Stimulated activated CD8-positive, alpha-beta memory T cell treated with anti-CD3 and anti-CD28 coated beads, Interleukin-12 subunit alpha, Interleukin-12 subunit beta, amount 100 ng/mL, for 1 hour (primary cell): ENCODE measurements around the gene SVBP.

ENCODE experiments used
- DNase-seq: peaks from one replicate; pipeline ENCODE4 v3.0.0-alpha.2; 2020; ENCODE audit warnings: low read depth

Gene SVBP

DNA sequence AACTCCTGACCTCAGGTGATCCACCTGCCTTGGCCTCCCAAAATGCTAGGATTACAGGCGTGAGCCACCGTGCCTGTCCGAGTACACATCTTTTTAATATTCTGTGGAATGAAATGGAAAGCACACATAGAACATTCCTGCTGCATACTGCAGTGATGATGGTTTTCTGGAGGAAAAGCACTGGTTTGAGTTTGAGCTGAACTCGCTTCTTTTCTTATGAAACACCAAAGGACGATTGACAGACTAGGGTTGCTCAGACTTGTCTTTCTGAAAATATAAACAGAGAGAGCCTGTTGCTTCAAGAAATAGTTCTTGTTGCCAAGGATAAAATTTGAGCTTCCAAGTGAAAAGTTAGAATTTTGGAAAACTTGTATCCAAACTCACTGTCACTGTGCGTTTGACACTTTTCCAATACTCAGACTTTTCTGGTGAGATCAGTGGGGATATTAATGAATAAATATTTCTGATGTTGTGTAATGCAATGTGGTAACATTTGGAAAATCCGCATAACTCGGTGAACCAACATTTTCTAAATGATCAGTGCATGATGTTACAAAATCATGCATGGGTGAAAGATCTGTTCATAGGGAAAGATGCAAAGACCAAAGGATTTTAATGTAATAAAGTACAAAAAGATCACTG is 15.2 kb downstream of the SVBP start:
- DNase-seq, result no peak

DNA sequence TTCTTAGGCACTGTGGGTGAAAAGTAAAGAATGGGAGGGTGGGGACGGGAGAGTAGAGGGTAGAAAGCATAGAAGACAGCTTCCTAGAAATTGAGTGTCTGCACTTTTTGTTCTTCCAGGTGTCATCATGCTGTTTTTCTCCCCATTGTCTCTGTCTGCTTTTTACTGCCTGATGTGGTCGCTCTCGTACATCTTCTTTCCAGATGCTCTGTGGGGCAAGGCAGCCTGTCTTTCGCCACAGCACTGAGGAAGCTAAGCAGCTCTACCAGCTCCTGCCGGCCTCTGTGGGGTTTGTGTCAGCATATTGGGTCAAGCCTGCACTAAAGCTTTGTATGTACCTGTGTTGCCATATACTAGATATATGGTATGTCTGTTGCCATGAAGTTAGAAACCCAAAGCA is 19.2 kb downstream of the SVBP start:
- DNase-seq, result no peak

DNA sequence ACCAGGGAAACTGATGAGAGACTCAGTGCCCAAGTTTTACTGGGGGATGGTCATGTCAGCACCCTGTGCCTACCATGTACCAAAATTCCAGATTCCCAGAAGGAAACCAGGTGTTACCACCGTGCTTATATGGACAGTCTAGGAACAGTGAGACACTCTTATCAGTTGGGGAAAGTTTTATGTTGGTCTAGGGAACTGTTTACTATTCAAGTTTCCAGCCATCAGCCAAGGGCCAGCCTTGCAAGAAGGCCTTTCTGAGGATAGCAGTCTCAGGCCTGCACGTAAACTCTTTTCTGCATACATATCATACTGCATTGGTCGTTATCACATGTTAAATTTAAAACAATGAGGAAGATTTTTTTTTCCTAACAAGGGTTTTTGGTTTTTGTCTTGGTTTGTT is 19.8 kb downstream of the SVBP start:
- no peak for DNase-seq

DNA sequence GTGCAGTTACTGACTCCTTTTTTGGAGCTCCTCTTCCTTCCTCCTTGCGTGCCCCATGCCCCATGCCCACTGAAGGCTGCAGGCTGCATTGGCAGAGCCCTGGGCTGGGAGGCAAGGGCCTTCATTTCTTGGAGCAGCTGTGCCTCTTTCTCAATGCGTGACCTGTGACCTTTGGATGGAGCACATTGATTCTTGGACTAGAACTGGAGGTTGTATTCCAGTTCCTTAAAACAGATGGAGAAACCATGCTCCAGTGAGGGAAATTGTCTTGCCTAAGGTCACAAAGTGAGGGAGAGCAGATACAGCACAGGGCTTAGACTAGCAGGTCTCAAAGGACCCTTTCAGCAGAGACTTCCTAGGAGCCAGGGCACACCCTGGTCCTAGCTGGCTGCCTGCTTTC is 23.4 kb downstream of the SVBP start:
- DNase-seq, result no peak

DNA sequence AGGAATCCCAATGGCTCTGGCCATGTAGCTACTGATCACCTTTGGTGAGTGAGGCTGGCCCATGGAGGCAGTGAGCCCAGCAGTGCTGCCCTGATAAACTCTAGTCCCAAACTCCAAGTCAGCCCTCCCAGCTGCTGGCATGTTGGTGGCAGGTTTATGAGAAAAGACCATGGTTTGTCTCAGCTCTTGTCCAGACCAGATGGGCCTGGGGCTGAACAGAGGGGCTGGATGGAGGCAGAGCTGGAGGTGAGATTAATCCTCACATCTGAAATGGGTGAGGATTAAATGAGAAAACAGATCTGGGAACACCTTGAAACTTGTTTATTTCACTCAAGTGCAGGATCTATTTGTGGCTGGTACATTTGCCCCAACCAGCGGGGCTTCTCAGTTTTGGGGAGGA is 29.2 kb downstream of the SVBP start:
- DNase-seq, result no peak

DNA sequence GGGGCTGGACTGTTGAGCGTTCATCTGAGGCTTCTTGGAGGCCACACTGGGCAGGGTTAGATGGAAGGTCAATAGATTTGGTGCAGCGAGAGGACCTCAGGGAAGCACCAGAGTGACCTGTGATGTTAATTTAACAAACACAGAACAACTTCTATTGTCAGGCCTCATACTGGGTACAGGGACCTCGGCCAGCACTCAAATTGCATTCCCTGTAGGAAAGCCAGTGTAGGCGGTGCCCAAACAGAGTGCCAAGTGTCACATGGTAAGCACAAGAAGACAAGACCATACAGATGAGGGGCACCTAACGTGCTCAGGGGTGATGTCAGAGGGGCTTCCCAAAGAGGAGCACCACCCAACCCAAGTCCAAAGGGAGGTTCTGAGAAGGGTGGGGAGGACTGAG is 31.1 kb downstream of the SVBP start:
- DNase-seq, result no peak

DNA sequence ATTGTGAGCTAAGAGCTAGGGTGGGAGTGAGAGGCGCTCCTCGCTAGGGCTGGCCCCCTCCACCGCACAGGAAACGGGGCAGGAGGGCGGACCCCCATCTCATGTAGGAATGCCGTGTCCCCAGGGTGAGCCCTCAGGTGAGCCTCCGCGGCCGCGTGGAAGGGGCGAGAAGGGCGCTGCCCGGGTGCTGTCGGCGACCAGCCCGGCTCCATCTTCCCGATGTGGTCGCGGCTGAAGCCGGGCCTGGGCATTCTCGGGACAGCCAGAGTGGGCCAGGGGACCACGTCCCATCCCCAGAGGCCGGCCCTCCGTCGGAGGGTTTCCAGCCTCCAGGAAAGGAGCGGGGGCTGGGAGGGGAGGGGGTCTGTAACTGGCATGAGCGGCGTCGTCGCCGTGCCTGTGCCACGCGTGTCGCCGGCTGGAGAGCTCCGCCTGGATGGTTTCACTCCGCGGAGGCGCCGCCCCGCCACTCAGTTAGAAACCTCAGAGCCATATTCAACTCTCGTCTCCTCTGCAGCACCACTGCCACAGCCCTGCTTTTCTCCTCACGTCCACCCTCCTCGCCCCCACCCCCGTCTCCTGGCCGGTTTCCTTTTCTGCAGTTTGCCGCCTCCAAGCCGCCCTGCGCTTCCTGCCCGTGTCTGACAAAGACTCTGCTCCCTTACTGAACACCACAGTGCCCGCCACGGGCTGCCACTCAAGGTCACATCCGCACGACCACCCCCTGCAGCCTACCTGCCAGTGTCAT is 32.1 kb downstream of the SVBP start, which contains the start of gene TMEM269:
TSS of gene TMEM269 (plus strand) at position 46 of the 748 bp plus-strand sequence. CDS start 4,903 bp downstream, outside the sequence.
- peak; percentile 6 for DNase-seq

DNA sequence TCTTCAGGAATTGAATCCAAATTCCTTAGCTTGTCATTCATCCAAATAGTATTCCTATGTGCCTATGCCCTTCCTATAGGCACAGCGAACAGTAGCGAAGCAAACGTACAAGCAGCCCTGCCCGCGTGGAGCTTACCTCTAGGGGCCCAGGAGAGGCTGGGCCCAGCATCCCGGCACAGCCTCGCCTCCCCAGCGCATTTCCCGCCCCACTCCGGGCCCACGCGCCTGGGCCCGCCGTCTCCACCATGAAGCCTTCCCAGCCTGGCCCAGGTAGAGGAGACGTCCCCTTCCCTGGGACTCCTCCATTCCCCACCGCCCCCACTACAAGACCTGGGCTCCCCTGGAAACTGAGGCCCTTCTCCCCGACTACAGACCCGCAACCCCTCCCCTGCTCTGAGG is 32.7 kb downstream of the SVBP start:
- no peak for DNase-seq

DNA sequence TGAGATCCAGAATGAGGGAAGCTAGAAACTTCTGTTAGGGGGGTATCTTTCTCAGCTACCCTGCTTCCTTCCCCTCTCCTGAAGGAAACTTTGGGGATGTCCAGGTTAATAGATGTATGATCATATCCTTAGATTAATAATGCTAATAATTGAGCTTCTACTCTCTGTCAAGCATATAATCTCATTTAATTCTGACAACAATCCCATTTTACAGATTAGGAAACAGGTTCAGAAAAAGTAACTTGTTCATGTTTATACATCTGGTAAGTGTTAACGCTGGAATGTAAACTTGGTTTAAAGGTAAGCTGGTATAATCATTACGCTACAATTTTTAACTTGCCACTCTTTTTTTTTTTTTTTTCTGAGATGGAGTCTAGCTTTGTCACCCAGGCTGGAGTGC is 34.1 kb downstream of the SVBP start:
- no peak for DNase-seq

DNA sequence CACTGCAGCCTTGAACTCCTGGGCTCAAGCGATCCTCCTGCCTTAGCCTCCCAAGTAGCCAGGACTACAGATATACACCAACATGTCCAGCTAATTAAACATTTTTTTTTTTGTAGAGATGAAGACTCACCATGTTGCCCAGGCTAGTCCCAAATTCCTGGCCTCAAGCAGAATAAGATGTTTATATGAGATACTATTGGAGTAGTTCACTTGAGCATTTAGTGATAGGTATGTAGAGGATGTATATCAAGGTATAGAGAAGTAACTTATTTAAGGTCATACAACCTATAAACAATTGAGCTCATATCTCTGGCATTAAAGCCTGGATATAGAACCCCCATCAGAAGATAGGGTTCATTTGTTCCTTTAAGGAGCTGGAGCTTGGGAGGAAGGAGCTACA is 37.0 kb downstream of the SVBP start:
- no peak for DNase-seq

DNA sequence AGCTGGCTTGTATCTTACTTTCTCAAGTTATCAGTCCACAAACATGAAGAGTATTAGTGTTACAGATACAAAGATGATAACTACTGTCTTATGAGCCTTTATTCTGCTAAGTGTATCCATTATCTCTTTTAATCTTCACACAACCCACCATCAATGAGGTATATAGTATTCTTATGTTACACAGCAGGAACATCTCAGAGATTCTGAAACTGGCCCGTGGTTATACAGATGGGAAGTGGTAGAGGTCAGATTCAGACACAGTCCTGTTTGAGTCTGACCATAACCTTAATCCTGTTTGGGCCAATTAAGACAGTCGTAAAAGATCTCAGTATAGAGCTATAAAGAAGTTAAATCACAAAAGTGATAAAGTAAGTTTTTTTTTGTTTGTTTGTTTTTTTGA is 37.5 kb downstream of the SVBP start:
- DNase-seq, result no peak

DNA sequence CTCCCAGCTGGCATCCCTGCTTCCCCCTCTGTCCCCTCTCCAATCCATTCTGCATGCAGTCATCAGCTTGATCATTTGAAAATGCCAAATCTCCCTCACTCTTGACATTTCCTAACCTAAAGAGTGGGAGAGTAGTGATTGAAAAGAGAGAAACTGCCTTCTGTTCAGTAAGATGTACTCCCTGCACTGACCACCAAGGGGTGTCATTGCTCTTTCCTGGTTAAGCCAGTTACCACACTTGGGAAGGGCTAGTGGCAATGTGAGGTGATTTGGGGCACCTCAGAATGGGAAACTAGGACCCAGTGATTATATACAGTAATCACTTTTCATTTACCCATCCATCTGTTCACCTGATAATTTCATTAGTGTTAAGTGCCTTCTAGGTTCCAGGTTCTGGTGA is 39.3 kb downstream of the SVBP start:
- no peak for DNase-seq

DNA sequence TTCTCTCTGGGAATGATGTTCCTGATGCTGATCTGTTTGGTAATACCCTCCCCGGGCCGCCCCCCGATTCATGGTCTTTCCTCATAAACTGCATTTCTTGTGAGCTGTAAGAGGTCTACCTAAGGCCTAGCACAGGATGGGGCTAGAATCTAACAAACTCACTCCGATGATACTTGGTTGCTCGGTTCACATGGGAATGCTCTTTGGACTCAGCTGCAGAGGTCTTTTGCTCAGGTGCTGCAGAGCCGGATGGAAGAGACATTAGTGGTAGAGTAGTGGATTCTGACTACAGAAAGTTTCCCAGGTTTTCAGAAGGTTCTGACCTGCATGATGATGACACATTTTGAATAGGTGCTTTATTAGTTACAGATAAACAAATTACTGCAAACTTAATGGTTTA is 40.7 kb downstream of the SVBP start:
- no peak for DNase-seq

DNA sequence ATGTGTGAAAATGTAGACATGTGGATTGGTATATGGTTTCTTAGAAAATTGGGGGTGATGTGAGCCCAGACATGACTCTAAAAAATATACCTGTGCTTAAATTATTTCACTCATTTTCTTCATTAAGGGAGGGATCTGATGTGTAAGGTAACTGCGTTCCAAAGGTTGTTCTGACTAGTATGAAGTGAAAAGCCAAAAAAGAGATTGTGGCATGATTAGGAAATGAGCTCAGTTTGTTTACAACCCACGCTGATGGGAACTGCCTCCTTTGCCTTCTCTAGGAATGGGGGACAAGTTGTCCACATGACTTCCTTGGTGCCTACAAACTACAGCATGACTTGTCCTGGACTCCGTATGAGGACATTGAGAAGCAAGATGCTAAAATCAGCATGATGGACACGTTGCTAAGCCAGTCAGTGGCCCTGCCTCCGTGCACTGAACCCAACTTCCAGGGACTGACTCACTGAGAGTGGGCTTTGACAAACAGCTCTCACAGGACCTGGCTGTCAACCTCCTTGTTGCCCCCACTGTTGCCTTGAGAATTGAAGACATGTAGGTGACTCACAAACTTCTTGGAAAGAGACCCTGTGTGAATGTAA is 42.2 kb downstream of the SVBP start:
- no peak for DNase-seq

DNA sequence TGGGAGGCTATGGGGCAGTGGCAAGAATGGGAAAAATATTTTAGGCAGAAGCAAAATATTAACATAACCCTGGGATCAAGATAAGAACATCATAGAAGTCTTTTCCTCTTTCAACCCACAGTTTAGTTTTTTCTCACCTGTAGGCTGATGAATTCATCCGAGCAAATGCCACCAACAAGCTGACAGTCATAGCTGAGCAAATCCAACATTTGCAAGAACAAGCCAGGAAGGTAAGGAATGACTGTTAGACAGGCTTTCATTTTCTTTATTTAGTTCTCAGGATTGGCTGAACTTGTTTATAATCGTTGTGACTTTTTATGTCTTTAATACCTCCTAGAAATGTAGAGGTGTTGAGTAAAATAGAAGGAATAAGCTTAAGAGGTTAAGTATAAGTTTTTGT is 43.8 kb downstream of the SVBP start:
- DNase-seq, result no peak

DNA sequence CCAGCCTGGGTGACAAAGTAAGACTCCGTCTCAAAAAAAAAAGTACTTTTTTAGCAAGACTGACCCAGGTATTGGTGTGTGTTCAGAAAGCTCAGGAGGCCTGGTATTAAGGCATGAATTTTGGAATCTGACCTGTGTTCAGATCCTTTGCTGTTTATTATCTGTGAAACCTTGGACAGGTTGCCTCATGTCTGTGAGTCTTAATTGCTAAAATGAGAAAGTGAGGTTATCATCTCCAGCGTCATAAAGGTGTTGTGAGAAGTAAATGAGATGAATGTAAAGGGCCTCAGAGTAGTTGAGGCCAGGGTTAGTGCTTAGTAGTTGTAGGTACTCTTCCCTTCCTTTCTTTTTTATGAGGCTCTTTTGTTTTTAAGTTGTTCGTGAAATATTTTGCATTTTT is 47.4 kb downstream of the SVBP start:
- no peak for DNase-seq

DNA sequence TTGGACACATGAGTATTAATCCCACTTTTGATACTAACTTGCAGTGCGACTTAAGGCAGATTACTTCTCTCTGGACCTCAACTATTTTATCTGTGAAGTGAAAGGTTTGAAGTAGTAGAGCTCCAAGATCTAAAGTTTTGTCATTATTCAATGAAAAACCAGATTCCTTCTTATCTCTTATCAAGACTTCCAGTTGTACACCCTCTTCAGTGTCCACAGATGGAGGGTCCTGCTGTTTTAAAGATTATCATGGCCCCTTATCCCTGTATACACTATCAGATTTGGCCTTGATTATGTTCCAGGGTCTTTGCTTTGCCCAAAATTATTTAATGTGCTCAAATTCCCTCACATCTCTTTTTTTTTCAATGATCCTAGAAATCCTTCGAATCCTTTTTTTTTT is 49.0 kb downstream of the SVBP start:
- DNase-seq, result no peak

DNA sequence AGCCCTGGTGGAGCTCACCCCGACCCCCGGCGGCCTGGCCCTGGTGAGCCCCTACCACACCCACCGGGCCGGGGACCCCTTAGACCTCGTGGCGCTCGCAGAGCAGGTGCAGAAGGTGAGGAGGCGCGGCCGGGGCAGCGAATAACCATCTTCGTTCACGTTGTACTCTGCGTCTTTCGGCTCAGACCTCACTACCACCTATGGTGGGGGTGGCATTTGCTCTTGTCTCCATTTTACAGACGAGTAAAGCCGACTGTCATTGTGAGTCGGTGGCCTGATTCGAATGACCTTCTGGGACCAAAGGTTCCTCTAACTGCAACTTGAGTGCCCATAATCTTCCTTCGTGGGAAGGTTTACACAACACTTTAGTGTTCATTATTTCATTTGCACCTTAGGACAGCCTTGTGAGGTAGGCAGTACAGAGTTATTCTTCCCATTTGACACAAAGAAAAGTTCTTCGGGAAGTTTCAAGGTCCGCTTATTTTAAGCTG is 49.6 kb downstream of the SVBP start:
- no peak for DNase-seq

DNA sequence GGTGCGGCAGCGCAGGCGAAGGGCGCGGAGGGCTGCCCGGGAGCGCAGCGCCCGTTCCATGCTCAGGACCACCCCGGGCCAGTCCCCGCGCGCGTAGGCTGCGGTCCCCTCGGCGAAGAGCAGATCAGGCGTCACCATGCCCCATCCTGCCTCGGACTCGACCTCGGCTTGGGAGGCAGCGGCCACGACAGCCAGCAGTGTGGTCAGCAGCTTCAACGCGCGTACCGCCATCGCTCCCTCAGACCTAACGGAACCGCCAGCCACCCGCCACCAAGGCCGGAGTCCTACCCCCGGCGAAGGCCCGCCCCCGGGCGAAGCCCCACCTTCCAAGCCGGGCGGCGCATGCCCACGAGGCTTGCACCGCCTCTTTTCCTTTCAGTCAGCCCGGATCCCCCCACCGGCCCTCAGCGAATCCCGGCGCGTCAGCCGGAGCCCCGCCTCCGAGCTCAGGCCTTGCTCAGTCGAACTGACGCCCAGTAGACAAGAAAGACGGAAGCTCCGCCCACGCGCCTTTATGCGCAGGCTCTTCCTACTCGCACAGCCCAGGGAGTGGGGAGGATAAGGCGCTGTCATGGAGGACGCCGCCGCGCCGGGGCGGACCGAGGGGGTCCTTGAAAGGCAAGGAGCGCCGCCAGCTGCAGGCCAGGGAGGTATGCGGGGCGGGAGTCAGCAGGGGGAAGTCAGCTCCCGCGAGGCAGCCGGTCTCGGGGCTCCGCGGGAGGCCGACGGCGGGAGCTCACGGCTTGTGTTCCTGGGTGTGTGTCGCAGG is 50.3 kb downstream of the SVBP start, which contains the start of the genes C1orf50 and P3H1:
TSS of gene C1orf50 (plus strand) at position 509 of the 769 bp plus-strand sequence. CDS start at position 572, 63 bp downstream.
TSS of gene P3H1 (minus strand) at position 288 of the 769 bp plus-strand sequence. CDS start at position 231, 57 bp downstream.
- peak; percentile 98 for DNase-seq

DNA sequence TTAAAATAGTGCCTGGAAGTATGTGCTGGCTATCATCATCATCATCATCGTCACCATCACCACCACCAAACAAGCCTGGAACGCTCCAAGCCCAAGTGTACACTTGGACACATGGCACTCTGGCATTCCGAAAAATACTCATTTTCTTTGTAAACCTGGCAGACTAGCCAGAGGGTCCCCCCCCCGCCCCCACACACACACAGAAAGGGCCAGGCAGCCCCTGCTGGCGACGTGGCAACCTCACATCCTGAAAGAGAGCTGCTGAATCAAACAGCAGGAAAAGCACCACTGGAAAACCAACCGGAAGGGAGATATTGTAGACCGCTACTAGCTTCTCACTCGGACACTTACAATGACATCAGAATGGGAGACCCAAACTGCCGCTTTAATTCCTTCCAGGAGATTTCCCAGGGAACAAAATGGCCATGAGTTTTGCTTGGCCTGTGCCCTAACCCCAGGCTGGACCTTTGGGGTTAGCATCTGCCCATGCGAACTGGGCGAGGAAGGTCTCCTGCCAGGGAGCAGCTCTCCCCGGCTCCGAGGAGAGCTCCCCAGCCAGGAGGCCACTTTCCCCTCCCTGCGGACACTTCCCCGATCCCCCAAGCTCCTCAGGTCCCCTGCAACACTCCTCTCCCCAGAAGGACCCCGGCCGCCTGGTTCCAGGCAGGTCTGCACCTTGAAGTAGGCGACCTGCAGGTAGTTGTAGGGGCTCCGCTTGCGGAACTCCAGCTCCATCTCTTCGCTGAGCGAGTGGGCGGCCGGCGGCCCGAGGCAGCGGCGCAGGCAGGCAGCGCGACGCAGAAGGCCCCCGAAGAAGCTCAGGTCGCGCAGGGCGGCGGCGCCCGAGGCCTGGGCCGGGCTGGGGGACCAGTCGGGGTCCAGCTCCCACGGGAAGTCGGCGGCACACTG is 51.1 kb downstream of the SVBP start:
- DNase-seq, result no peak

DNA sequence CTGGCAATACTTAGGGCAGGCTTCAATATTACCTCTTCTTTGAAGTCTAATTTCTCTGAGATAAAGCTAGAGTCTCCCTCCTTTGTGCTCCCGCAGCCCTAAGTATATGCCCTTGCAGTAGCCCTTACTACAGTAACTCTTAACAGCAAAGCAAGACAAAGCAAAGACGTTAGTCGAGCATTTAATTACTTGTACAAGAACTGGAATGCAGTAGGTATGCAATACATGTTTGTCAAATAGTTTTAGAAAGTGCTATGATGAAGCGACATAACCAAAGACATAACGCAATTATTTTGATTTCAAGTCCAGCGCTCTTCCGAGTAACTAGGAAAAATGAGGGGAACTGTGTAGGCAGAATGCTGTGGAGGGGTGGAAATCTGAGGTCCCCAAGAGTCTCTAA is 51.9 kb downstream of the SVBP start:
- DNase-seq, result no peak
